Stimulated activated CD8-positive, alpha-beta memory T cell treated with anti-CD3 and anti-CD28 coated beads, Interleukin-2, amount 100 ng/mL, for 1 hour (primary cell): Measurements from ENCODE around the gene SAMD5.

Experiments
- DNase-seq, 2 donors: peaks; one replicate each; pipeline ENCODE4 v3.0.0-alpha.2; 2020; ENCODE audit warnings: low read depth in 2 of 2

The SAMD5 gene

GRCh38 chr6:147566244-147566898, 57.9 kb downstream of the SAMD5 start:
- DNase-seq = no peak

GRCh38 chr6:147567141-147567805, 58.8 kb downstream of the SAMD5 start:
- no peak for DNase-seq

GRCh38 chr6:147569788-147570187, 61.3 kb downstream of the SAMD5 start:
- DNase-seq = no peak

GRCh38 chr6:147570681-147571080, 62.2 kb downstream of the SAMD5 start:
- DNase-seq = no peak

- no peak for DNase-seq
Measured at GRCh38 chr6:147577488-147577887, 69.0 kb downstream of the SAMD5 start.

GRCh38 chr6:147578159-147578558, 69.7 kb downstream of the SAMD5 start:
- DNase-seq = no peak

GRCh38 chr6:147578883-147579282, 70.4 kb downstream of the SAMD5 start:
- DNase-seq = no peak

GRCh38 chr6:147579667-147580066, 71.2 kb downstream of the SAMD5 start:
- DNase-seq = no peak

GRCh38 chr6:147582991-147583390, 74.5 kb downstream of the SAMD5 start:
- no peak for DNase-seq

- no peak for DNase-seq
Measured at GRCh38 chr6:147585256-147585655, 76.8 kb downstream of the SAMD5 start.

- no peak for DNase-seq
Measured at GRCh38 chr6:147586044-147586443, 77.6 kb downstream of the SAMD5 start.

- DNase-seq = no peak
Measured at GRCh38 chr6:147587907-147588306, 79.4 kb downstream of the SAMD5 start.

- no peak for DNase-seq
Measured at GRCh38 chr6:147588469-147588868, 80.0 kb downstream of the SAMD5 start.

- no peak for DNase-seq
Measured at GRCh38 chr6:147589739-147590250, 81.3 kb downstream of the SAMD5 start.

- no peak for DNase-seq
Measured at GRCh38 chr6:147595961-147596360, 87.5 kb downstream of the SAMD5 start.

- no peak for DNase-seq
Measured at GRCh38 chr6:147603392-147604081, 95.0 kb downstream of the SAMD5 start.

GRCh38 chr6:147604373-147604772, 95.9 kb downstream of the SAMD5 start:
- DNase-seq = no peak

- DNase-seq = no peak
Measured at GRCh38 chr6:147611992-147612391, 103.5 kb downstream of the SAMD5 start.

- no peak for DNase-seq
Measured at GRCh38 chr6:147614501-147614900, 106.0 kb downstream of the SAMD5 start.

- no peak for DNase-seq
Measured at GRCh38 chr6:147615659-147616456, 107.4 kb downstream of the SAMD5 start.

GRCh38 chr6:147617366-147617765, 108.9 kb downstream of the SAMD5 start:
- no peak for DNase-seq

GRCh38 chr6:147618457-147618856, 110.0 kb downstream of the SAMD5 start:
- DNase-seq = no peak
